Breast epithelium (tissue), 4 donors: ENCODE measurements around the gene CBFA2T3. TPM values are rescaled to one million over a fixed set of nuclear protein-coding genes. Genes with fewer than 3 reads are reported as not detected.

Experiments
- DNase-seq, 2 donors: peaks; one replicate each; pipeline ENCODE4 v3.0.0-alpha.2; 2019; ENCODE audit warnings: low spot score in 2 of 2
- H3K27ac ChIP-seq, 2 donors: fragments of 200-600 bp; sonication (generic) in 1 of 2; one replicate each; pipeline ENCODE4 v1.5.1; 2016 to 2019; ENCODE audit warnings: mild to moderate bottlenecking in 1 of 2
- H3K27me3 ChIP-seq, 2 donors: fragments of 200-600 bp; sonication (generic) in 1 of 2; one replicate each; pipeline versions ENCODE4 v1.5.1 to v1.6.0; 2017 to 2019; ENCODE audit warnings: control low read depth in 1 of 2, mild to moderate bottlenecking in 1 of 2
- H3K36me3 ChIP-seq: fragments of 200-600 bp; one replicate; pipeline ENCODE4 v1.5.1; 2019
- H3K4me1 ChIP-seq, 2 donors: fragments of 200-600 bp; sonication (generic); one replicate each; pipeline ENCODE4 v1.5.1; 2016 to 2019; ENCODE audit warnings: control low read depth in 1 of 2
- H3K4me3 ChIP-seq, 3 donors: fragments of 200-600 bp; sonication (generic); 1 replicate in 2 of 3; 2 replicates in 1 of 3; pipeline ENCODE4 v1.5.1; 2016 to 2019; ENCODE audit warnings: mild to moderate bottlenecking in 3 of 3, moderate library complexity in 2 of 3
- H3K9me3 ChIP-seq, 2 donors: fragments of 200-600 bp; sonication (generic) in 1 of 2; one replicate each; pipeline ENCODE4 v1.5.1; 2016 to 2019; ENCODE audit warnings: control low read depth in 1 of 2
- CTCF ChIP-seq, 3 donors: fragments of 450-650 bp; IDR thresholded peaks; one replicate each; pipeline ENCODE4 v1.5.1; 2016 to 2017; ENCODE audit warnings: antibody characterized with exemption in 3 of 3, mild to moderate bottlenecking in 3 of 3, moderate library complexity in 3 of 3
- POLR2A ChIP-seq: fragments of 450-650 bp; IDR thresholded peaks from one replicate; pipeline ENCODE4 v1.6.1; 2016; ENCODE audit warnings: antibody characterized with exemption, mild to moderate bottlenecking, moderate library complexity
- POLR2AphosphoS5 ChIP-seq, 3 donors: sonication (generic); formaldehyde crosslinking; IDR thresholded peaks; one replicate each; pipeline ENCODE4 v1.6.1; 2017; ENCODE audit warnings: antibody characterized with exemption in 3 of 3
- intact Hi-C: fragments of 100-400 bp; cut with DNase I; formaldehyde crosslinking; loops from one replicate; pipeline ENCODE4 v1.15.1; 2023; ENCODE audit warnings: low total_unique reads
- total RNA-seq, 3 donors: library from RNA; depleted of rRNA; stranded (reverse); fragments of >200 nt; gene quantifications; one replicate each; pipeline ENCODE4 v1.1.0, GENCODE V29; 2016

Gene CBFA2T3
- total RNA-seq, 3 donors from 2014 or later = 0.64 to 2.3 (median 0.88) TPM

- Histone ChIP-seq H3K36me3 (no peaks in the 10 kb centered on the region), H3K27me3 (peaks cover 0 to 62% of the 10 kb centered on the region in 2 donors), H3K9me3 (peaks cover 23 to 24% of the 10 kb centered on the region in 2 donors), H3K27ac (no peak overlapping the region), H3K4me1 (no peaks in the 10 kb centered on the region), H3K4me3 (no peak overlapping the region)
- intact Hi-C loops = no loop called here
- DNase-seq = no peak
- TF ChIP-seq CTCF (IDR thresholded peaks at IDR 0.05) (no peak), POLR2AphosphoS5 (IDR thresholded peaks at IDR 0.05) (no peak), POLR2A (no peak)
These were observed 18.2 kb upstream of the CBFA2T3 start for GRCh38 chr16:88995194-88995593.

- intact Hi-C loops = no loop called here
- Histone ChIP-seq H3K36me3 (no peaks in the 10 kb centered on the region), H3K9me3 (peaks cover 19 to 20% of the 10 kb centered on the region in 2 donors), H3K27ac (no peak overlapping the region), H3K4me1 (no peaks in the 10 kb centered on the region), H3K4me3 (no peak overlapping the region), H3K27me3 (peaks cover 0 to 64% of the 10 kb centered on the region in 2 donors)
- DNase-seq = no peak
- TF ChIP-seq CTCF (IDR thresholded peaks at IDR 0.05) (no peak), POLR2A (no peak), POLR2AphosphoS5 (IDR thresholded peaks at IDR 0.05) (no peak)
These were observed 17.7 kb upstream of the CBFA2T3 start for GRCh38 chr16:88994695-88995094.

- no peak for DNase-seq
- Histone ChIP-seq H3K9me3 (peaks cover 19 to 20% of the 10 kb centered on the region in 2 donors), H3K27me3 (peaks cover 0 to 70% of the 10 kb centered on the region in 2 donors), H3K27ac (no peak overlapping the region), H3K36me3 (no peaks in the 10 kb centered on the region), H3K4me3 (no peak overlapping the region), H3K4me1 (no peaks in the 10 kb centered on the region)
- intact Hi-C loops = no loop called here
- TF ChIP-seq POLR2A (no peak), CTCF (IDR thresholded peaks at IDR 0.05) (no peak), POLR2AphosphoS5 (IDR thresholded peaks at IDR 0.05) (no peak)
These were observed 17.1 kb upstream of the CBFA2T3 start for GRCh38 chr16:88993946-88994600.

- Histone ChIP-seq H3K4me1 (no peaks in the 10 kb centered on the region), H3K9me3 (peaks cover 11 to 13% of the 10 kb centered on the region in 2 donors), H3K36me3 (no peaks in the 10 kb centered on the region), H3K4me3 (no peak overlapping the region), H3K27ac (no peak overlapping the region), H3K27me3 (peaks cover 0 to 78% of the 10 kb centered on the region in 2 donors)
- no peak for TF ChIP-seq POLR2AphosphoS5 (IDR thresholded peaks at IDR 0.05)
- intact Hi-C loops = no loop called here
- DNase-seq = no peak
These were observed 16.3 kb upstream of the CBFA2T3 start for GRCh38 chr16:88993166-88993761.

GRCh38 chr16:88992351-88993165 is 15.6 kb upstream of the CBFA2T3 start:
- no peak overlapping the region for H3K4me3 ChIP-seq
- TF ChIP-seq POLR2A (no peak), POLR2AphosphoS5 (IDR thresholded peaks at IDR 0.05) (no peak), CTCF (IDR thresholded peaks at IDR 0.05) (no peak)
- H3K27me3 ChIP-seq = peaks cover 0 to 80% of the 10 kb centered on the region in 2 donors
- no peak overlapping the region for H3K27ac ChIP-seq
- H3K9me3 ChIP-seq = peaks cover 4 to 6% of the 10 kb centered on the region in 2 donors
- DNase-seq = no peak
- H3K36me3 ChIP-seq = no peaks in the 10 kb centered on the region
- intact Hi-C loops = no loop called here
- H3K4me1 ChIP-seq = no peaks in the 10 kb centered on the region
